D721Med (cell line): ENCODE results near the gene ZNF398.
A peak's percentile ranks its signal among the peaks of the same experiment; 100 is the strongest.

ENCODE experiments used
- DNase-seq: peaks from one replicate; pipeline ENCODE4 v3.0.0; 2011; ENCODE audit warnings: low spot score; ENCODE audit not compliant: insufficient read length
- FAIRE-seq: peaks from 2 replicates; lab custom pipeline; 2011; peaks lifted over from hg19 to GRCh38; lab: Jason Lieb, UNC
- TF ChIP-seq, protein P1 (sequence below): IDR thresholded peaks from 2 replicates; pipeline ENCODE4 v1.5.1; 2012; ENCODE audit warnings: mild to moderate bottlenecking, control low read depth; ENCODE audit not compliant: insufficient read depth; ENCODE audit errors: missing control alignments

Gene ZNF398

GRCh38 chr7:149147072-149147751 is at the start of gene ZNF398:
TSS of gene ZNF398 (plus strand) at chr7:149147453. CDS start at chr7:149147743, 290 bp downstream.
- FAIRE-seq (no peak), DNase-seq (peak; percentile 68)

DNA sequence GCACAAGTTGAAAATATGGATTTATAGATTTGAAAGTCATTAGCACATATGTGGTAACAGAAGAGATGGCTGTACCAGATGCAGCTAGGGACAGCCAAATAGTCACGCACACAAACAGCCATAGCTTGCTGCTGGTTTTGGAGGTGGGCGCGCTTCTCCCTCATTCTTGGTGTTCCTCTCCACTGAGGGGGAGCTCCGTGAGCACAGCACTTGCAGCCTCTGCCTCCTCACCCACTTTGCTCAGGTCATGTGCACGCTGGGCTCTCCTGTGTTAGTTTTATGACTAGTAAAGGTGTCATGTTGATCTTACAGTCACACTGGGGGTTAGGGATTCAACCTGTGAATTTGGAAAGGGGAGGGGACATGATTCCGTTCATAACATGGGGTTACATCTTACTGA is 48.2 kb upstream of the ZNF398 start:
- FAIRE-seq (no peak), DNase-seq (no peak)
- TF ChIP-seq, protein P1, sequence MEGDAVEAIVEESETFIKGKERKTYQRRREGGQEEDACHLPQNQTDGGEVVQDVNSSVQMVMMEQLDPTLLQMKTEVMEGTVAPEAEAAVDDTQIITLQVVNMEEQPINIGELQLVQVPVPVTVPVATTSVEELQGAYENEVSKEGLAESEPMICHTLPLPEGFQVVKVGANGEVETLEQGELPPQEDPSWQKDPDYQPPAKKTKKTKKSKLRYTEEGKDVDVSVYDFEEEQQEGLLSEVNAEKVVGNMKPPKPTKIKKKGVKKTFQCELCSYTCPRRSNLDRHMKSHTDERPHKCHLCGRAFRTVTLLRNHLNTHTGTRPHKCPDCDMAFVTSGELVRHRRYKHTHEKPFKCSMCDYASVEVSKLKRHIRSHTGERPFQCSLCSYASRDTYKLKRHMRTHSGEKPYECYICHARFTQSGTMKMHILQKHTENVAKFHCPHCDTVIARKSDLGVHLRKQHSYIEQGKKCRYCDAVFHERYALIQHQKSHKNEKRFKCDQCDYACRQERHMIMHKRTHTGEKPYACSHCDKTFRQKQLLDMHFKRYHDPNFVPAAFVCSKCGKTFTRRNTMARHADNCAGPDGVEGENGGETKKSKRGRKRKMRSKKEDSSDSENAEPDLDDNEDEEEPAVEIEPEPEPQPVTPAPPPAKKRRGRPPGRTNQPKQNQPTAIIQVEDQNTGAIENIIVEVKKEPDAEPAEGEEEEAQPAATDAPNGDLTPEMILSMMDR: no peak

More at GRCh38 chr7:149147072-149147751, at the start of gene ZNF398:
- TF ChIP-seq, protein P1: peak; percentile 38

GRCh38 chr7:149100821-149101220 is 46.4 kb upstream of the ZNF398 start:
- no peak for FAIRE-seq
- TF ChIP-seq, protein P1: no peak
- DNase-seq: no peak

DNA sequence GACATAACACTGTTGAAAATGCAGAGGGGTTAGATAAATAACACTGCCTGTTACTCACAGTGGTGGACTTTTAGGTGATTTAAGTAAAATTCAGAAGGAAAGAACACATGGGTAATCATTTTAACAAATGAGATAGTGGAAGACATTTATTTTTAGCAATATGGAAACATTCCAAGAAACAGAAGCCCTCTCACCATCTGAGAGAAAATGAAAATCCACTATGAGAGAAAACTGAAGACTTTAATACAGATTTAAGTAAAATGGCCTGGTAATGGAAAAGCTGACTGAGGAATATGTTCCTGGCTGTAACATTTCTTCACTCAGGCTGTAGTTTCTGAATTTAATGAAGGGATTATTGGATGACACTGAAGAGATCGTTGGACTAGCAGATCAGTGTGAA is 44.6 kb upstream of the ZNF398 start:
- FAIRE-seq (no peak), DNase-seq (no peak)
- TF ChIP-seq, protein P1: no peak

DNA sequence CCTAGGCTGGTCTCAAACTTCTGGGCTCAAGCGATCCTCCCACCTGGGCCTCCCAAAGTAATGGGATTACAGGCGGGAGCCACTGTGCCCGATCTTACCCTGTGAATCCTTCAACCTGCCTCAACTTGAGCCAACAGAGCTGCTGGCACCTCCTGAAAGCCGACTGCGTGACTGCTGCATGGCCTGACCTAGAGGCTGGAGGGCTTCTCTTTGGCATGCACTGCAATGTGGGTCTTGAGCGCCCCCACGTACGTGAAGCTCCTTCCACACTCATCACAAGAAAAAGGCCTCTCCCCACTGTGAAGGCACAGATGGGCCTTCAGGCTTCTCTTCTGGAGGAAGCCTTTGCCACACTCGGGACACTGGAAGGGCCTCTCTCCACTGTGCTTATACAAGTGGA is 43.8 kb upstream of the ZNF398 start:
- DNase-seq: no peak
- FAIRE-seq: no peak
- TF ChIP-seq, protein P1: no peak

GRCh38 chr7:149104214-149104613 is 43.0 kb upstream of the ZNF398 start:
- TF ChIP-seq, protein P1: no peak
- FAIRE-seq (no peak), DNase-seq (no peak)

DNA sequence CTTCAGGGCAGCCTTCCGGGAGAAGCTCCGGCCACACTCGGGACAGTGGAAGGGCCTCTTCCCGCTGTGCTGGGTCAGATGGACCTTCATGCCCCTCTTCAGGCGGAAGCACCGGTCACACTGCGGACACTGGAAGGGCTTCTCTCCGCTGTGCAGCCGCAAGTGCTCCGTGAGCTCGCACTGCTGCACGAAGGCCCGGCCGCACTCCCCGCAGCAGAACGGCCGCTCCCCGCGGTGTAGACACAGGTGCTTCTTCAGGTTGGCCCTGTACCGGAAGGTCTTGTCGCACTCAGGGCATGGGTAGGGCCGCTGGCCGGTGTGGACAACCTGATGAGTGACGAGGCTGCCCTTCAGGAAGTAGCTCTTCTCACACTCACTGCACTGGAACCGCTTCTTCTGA is 42.5 kb upstream of the ZNF398 start:
- TF ChIP-seq, protein P1: no peak
- FAIRE-seq (no peak), DNase-seq (no peak)
